ENCODE results near the gene STAT3.

- TF ChIP-seq TBP (CRISPR knock-in tag; IDR thresholded peaks at IDR 0.05) (no peak), BRF2 (CRISPR knock-in tag; IDR thresholded peaks at IDR 0.05) (no peak), ZHX1 (CRISPR knock-in tag; IDR thresholded peaks at IDR 0.05; ENCODE audit: low read depth) (no peak)
Measured at GRCh38 chr17:42358434-42358833, 29.8 kb downstream of the STAT3 start.
